Subcutaneous adipose tissue (tissue), 4 donors: Measurements from ENCODE around the gene KIF25. TPM values are rescaled to one million over a fixed set of nuclear protein-coding genes. Genes with fewer than 3 reads are reported as not detected.

ENCODE experiments used
- CTCF ChIP-seq: fragments of 450-650 bp; IDR thresholded peaks from one replicate; pipeline ENCODE4 v1.5.1; 2016; ENCODE audit warnings: low read depth, mild to moderate bottlenecking, control low read depth, antibody characterized with exemption, moderate library complexity
- total RNA-seq, 4 donors: library from RNA; depleted of rRNA; stranded (reverse); fragments of >200 nt; gene quantifications; one replicate each; pipeline ENCODE4 v1.1.0, GENCODE V29; 2016

The KIF25 gene
- total RNA-seq, 4 donors from 2014 or later, result 0.65 to 0.94 TPM; not detected in 2

GRCh38 chr6:167981916-167982462, 15.5 kb upstream of the KIF25 start:
- TF ChIP-seq CTCF, result no peak

- no peak for TF ChIP-seq CTCF
These were observed 13.2 kb upstream of the KIF25 start for GRCh38 chr6:167984144-167984719.

- TF ChIP-seq CTCF, result no peak
These were observed 12.4 kb upstream of the KIF25 start for GRCh38 chr6:167984876-167985604.

- TF ChIP-seq CTCF, result no peak
These were observed 11.4 kb upstream of the KIF25 start for GRCh38 chr6:167985911-167986595.

- no peak for TF ChIP-seq CTCF
These were observed 9.9 kb upstream of the KIF25 start for GRCh38 chr6:167987396-167988153.

GRCh38 chr6:167988154-167988495, 9.3 kb upstream of the KIF25 start:
- TF ChIP-seq CTCF, result no peak
